Left ventricle myocardium inferior (tissue), 1 donor: ENCODE data around the gene PDE6B. TPM values are rescaled to one million over a fixed set of nuclear protein-coding genes. Genes with fewer than 3 reads are reported as not detected.

Experiments
- DNase-seq: peaks from one replicate; pipeline ENCODE4 v3.0.0-alpha.2; 2020
- H3K27ac ChIP-seq: fragments of 200-600 bp; replicated peaks from 2 replicates; pipeline ENCODE4 v1.8.0; 2021
- H3K27me3 ChIP-seq: fragments of 200-600 bp; 2 replicates; pipeline ENCODE4 v1.8.0; 2021; ENCODE audit warnings: low read depth
- H3K36me3 ChIP-seq: fragments of 200-600 bp; 2 replicates; pipeline ENCODE4 v1.8.0; 2021
- H3K4me1 ChIP-seq: fragments of 200-600 bp; 2 replicates; pipeline ENCODE4 v1.8.0; 2021
- H3K4me3 ChIP-seq: fragments of 200-600 bp; 2 replicates; pipeline ENCODE4 v1.8.0; 2021; ENCODE audit warnings: mild to moderate bottlenecking, moderate library complexity
- H3K9me3 ChIP-seq: fragments of 200-600 bp; replicated peaks from 2 replicates; pipeline ENCODE4 v1.8.0; 2021
- CTCF ChIP-seq: fragments of 200-600 bp; IDR thresholded peaks from 2 replicates; pipeline ENCODE4 v1.8.0; 2021; ENCODE audit warnings: antibody characterized with exemption, mild to moderate bottlenecking, borderline replicate concordance
- intact Hi-C: fragments of 100-400 bp; cut with micrococcal nuclease; formaldehyde crosslinking; loops from one replicate; pipeline ENCODE4 v1.11.0; 2022
- total RNA-seq: library from RNA; stranded (reverse); fragmentation: NEBNext Ultra II Directional; extraction: Animal tissue kit (Norgen Biotek cat#: 25700); gene quantifications from one replicate; pipeline ENCODE4 v1.2.1, GENCODE V29; 2021
- donor health status: DM: no; HTN: yes; CAD: no; lungs with severe emphysema.

PDE6B gene
- total RNA-seq, 1 donor from 2014 or later: 2.7 TPM

- Histone ChIP-seq H3K27me3 (no peaks in the 10 kb centered on the region), H3K36me3 (no peaks in the 10 kb centered on the region), H3K4me1 (peaks cover 54% of the 10 kb centered on the region), H3K27ac (peak overlapping the region; percentile 87), H3K4me3 (peak overlapping the region; percentile 74), H3K9me3 (no peaks in the 10 kb centered on the region)
- intact Hi-C loops: no loop called here
- no peak for TF ChIP-seq CTCF
- DNase-seq: no peak
Measured at GRCh38 chr4:686413-687040, 61.2 kb downstream of the PDE6B start.

- TF ChIP-seq CTCF: no peak
- H3K4me3 ChIP-seq: peak overlapping the region; percentile 74
- peak; percentile 92 for DNase-seq
- H3K4me1 ChIP-seq: peaks cover 54% of the 10 kb centered on the region
- no peaks in the 10 kb centered on the region for H3K27me3 ChIP-seq
- intact Hi-C loops: no loop called here
- no peaks in the 10 kb centered on the region for H3K36me3 ChIP-seq
- no peaks in the 10 kb centered on the region for H3K9me3 ChIP-seq
- peak overlapping the region; percentile 87 for H3K27ac ChIP-seq
Measured at GRCh38 chr4:687048-687970, 61.9 kb downstream of the PDE6B start.

- H3K9me3 ChIP-seq: no peaks in the 10 kb centered on the region
- H3K27me3 ChIP-seq: peaks cover 6% of the 10 kb centered on the region
- H3K27ac ChIP-seq: peak overlapping the region; percentile 87
- no peak for DNase-seq
- no peaks in the 10 kb centered on the region for H3K36me3 ChIP-seq
- intact Hi-C loops: no loop called here
- peaks cover 50% of the 10 kb centered on the region for H3K4me1 ChIP-seq
- peak overlapping the region; percentile 74 for H3K4me3 ChIP-seq
- TF ChIP-seq CTCF: no peak
Measured at GRCh38 chr4:687971-688853, 62.8 kb downstream of the PDE6B start.

- Histone ChIP-seq H3K4me1 (peaks cover 42% of the 10 kb centered on the region), H3K36me3 (no peaks in the 10 kb centered on the region), H3K9me3 (no peaks in the 10 kb centered on the region), H3K4me3 (peak within 1 kb of the TSS; percentile 74), H3K27ac (peak within 1 kb of the TSS; percentile 87), H3K27me3 (peaks cover 13% of the 10 kb centered on the region)
- DNase-seq: peak; percentile 52
- intact Hi-C loops: no loop called here
- TF ChIP-seq CTCF: no peak
Measured at GRCh38 chr4:688854-689681, 63.7 kb downstream of the PDE6B start, which contains the start of gene SLC49A3. Gene SLC49A3, minus strand, starts transcription at chr4:689151. Its CDS starts 24 bp downstream, at chr4:689127.
